ENCODE data around the gene NPY2R.

The NPY2R gene

GRCh38 chr4:155208258-155209054 is at the start of gene NPY2R:
Gene NPY2R (plus strand): TSS chr4:155208636. CDS start chr4:155213940, 5,304 bp downstream.
- Histone ChIP-seq H3K4me3 (ENCODE audit: low read depth, low read length) (peak within 1 kb of the TSS; percentile 41), H3K9me3 (ENCODE audit: control insufficient read depth, insufficient read depth, low read depth, low read length) (no peaks in the 10 kb centered on the region)
- CTCF ChIA-PET, result interaction anchor here (0.6 to 0.8 kb wide), 3 partner anchors 8 to 305 kb away, joined by 3 to 6 read pairs (median 4); no protein-coding TSS in a partner anchor

GRCh38 chr4:155161357-155161756 is 47.1 kb upstream of the NPY2R start:
- ChIA-PET POLR2A (no interaction called here), CTCF (no interaction called here)
- Histone ChIP-seq H3K27ac (ENCODE audit: extremely low read depth, low read depth, low read length) (no peak overlapping the region), H3K4me3 (ENCODE audit: low read depth, low read length) (no peak overlapping the region), H3K9me3 (ENCODE audit: control insufficient read depth, insufficient read depth, low read depth, low read length) (no peaks in the 10 kb centered on the region), H3K36me3 (ENCODE audit: control insufficient read depth in 2 of 2, insufficient read depth in 1 of 2, low read length in 2 of 2) (no peaks in the 10 kb centered on the region), H3K4me1 (ENCODE audit: control insufficient read depth, insufficient read depth, low read length) (no peaks in the 10 kb centered on the region)
- TF ChIP-seq GLIS1 (tag by site-specific recombination; IDR thresholded peaks at IDR 0.05), result no peak
- no peak for TF ChIP-seq INSM2 (tag by site-specific recombination; IDR thresholded peaks at IDR 0.05)
- no peak for TF ChIP-seq ZNF621 (tag by site-specific recombination; IDR thresholded peaks at IDR 0.05)
- no peak for TF ChIP-seq ZNF549 (tag by site-specific recombination; IDR thresholded peaks at IDR 0.05)
- no peak for TF ChIP-seq ZNF132 (tag by site-specific recombination; IDR thresholded peaks at IDR 0.05; ENCODE audit: borderline replicate concordance)
- no peak for TF ChIP-seq ZNF214 (tag by site-specific recombination; IDR thresholded peaks at IDR 0.05; ENCODE audit: borderline replicate concordance)
- TF ChIP-seq ZSCAN5A (tag by site-specific recombination; IDR thresholded peaks at IDR 0.05), result no peak
- TF ChIP-seq ZNF624 (tag by site-specific recombination; IDR thresholded peaks at IDR 0.05), result no peak
- no peak for TF ChIP-seq ZNF175 (tag by site-specific recombination; IDR thresholded peaks at IDR 0.05)
- TF ChIP-seq ZNF292 (tag by site-specific recombination; IDR thresholded peaks at IDR 0.05; ENCODE audit: borderline replicate concordance, low read depth), result no peak
- no peak for TF ChIP-seq ZNF777 (tag by site-specific recombination; IDR thresholded peaks at IDR 0.05; ENCODE audit: borderline replicate concordance)
- no peak for TF ChIP-seq ZNF530 (tag by site-specific recombination; IDR thresholded peaks at IDR 0.05; ENCODE audit: low read depth)
- no peak for TF ChIP-seq ZNF792 (tag by site-specific recombination; IDR thresholded peaks at IDR 0.05)

More at GRCh38 chr4:155208258-155209054, at the start of gene NPY2R:
- TF ChIP-seq ZBTB48 (tag by site-specific recombination; IDR thresholded peaks at IDR 0.05) (peak; percentile 59; the same call in 1 of the 2 replicates), SP2 (tag by site-specific recombination; IDR thresholded peaks at IDR 0.05) (no peak), ZNF610 (tag by site-specific recombination; IDR thresholded peaks at IDR 0.05; ENCODE audit: borderline replicate concordance) (no peak), ZNF791 (tag by site-specific recombination; IDR thresholded peaks at IDR 0.05) (no peak), ZNF239 (tag by site-specific recombination; IDR thresholded peaks at IDR 0.05) (no peak), ZSCAN18 (tag by site-specific recombination; IDR thresholded peaks at IDR 0.05) (no peak)
- H3K4me1 ChIP-seq (ENCODE audit: control insufficient read depth, insufficient read depth, low read length), result no peaks in the 10 kb centered on the region; the same call in 1 of the 2 replicates
- POLR2A ChIA-PET, result interaction anchor here (0.6 kb wide), 1 partner anchor 417 kb away, joined by 3 read pairs; no protein-coding TSS in a partner anchor
- no peak within 1 kb of the TSS for H3K27ac ChIP-seq (ENCODE audit: extremely low read depth, low read depth, low read length)
- no peaks in the 10 kb centered on the region for H3K36me3 ChIP-seq (ENCODE audit: control insufficient read depth in 2 of 2, insufficient read depth in 1 of 2, low read length in 2 of 2)
